ENCODE data around the gene CFAP61. TPM values are rescaled to one million over a fixed set of nuclear protein-coding genes. Genes with fewer than 3 reads are reported as not detected.
A peak's percentile ranks its signal among the peaks of the same experiment; 100 is the strongest.

CFAP61 gene
- total and polyA plus RNA-seq, 7 experiments from 2014 or later: not detected

- CTCF ChIA-PET: no interaction called here
- Histone ChIP-seq H3K9me3 (ENCODE audit: control insufficient read depth in 2 of 3, low read length in 3 of 3) (no peaks in the 10 kb centered on the region), H3K4me1 (ENCODE audit: control insufficient read depth in 2 of 2, insufficient read depth in 2 of 2, low read length in 2 of 2) (peaks cover 0 to 8% of the 10 kb centered on the region in 2 donors), H3K4me3 (ENCODE audit: low read length) (no peak overlapping the region), H3K27me3 (ENCODE audit: control insufficient read depth in 2 of 2, insufficient read depth in 2 of 2, low read length in 2 of 2) (no peaks in the 10 kb centered on the region), H3K27ac (ENCODE audit: low read depth, low read length) (no peak overlapping the region), H3K36me3 (ENCODE audit: control insufficient read depth in 2 of 3, insufficient read depth in 3 of 3, low read length in 3 of 3) (peaks cover 0 to 20% (median under 1%) of the 10 kb centered on the region in 3 experiments)
- H3K4me1 Mint-ChIP-seq: peaks cover 21 to 46% (median 34%) of the 10 kb centered on the region in 7 donors
- no peak overlapping the region for H3K4me3 Mint-ChIP-seq
- DNase-seq: no peak
- H3K27ac Mint-ChIP-seq: peak overlapping the region in 8 of 9 donors; percentile 19 to 76 (median 36)
- intact Hi-C loops (cut with micrococcal nuclease): no loop called here
- peaks cover 0 to 31% (median 8%) of the 10 kb centered on the region in 5 donors for H3K36me3 Mint-ChIP-seq
- POLR2A ChIA-PET: no interaction called here
- no peak for ATAC-seq
- H3K9me3 Mint-ChIP-seq: no peaks in the 10 kb centered on the region
- H3K27me3 Mint-ChIP-seq: no peaks in the 10 kb centered on the region
These were observed 27.4 kb upstream of the CFAP61 start for GRCh38 chr20:20024942-20025341.

- Histone ChIP-seq H3K36me3 (ENCODE audit: control insufficient read depth in 2 of 3, insufficient read depth in 3 of 3, low read length in 3 of 3) (peaks cover 0 to 20% (median 4%) of the 10 kb centered on the region in 3 experiments), H3K27me3 (ENCODE audit: control insufficient read depth in 2 of 2, insufficient read depth in 2 of 2, low read length in 2 of 2) (no peaks in the 10 kb centered on the region), H3K27ac (ENCODE audit: low read depth, low read length) (no peak overlapping the region), H3K4me1 (ENCODE audit: control insufficient read depth in 2 of 2, insufficient read depth in 2 of 2, low read length in 2 of 2) (no peaks in the 10 kb centered on the region), H3K4me3 (ENCODE audit: low read length) (no peak overlapping the region), H3K9me3 (ENCODE audit: control insufficient read depth in 2 of 3, low read length in 3 of 3) (no peaks in the 10 kb centered on the region)
- POLR2A ChIA-PET: interaction anchor here (0.7 to 2.6 kb wide), 3 partner anchors 10 to 25 kb away, joined by 3 to 11 read pairs (median 4); partner anchors contain the start of genes CFAP61, CRNKL1 and NAA20
- Mint-ChIP-seq H3K9me3 (no peaks in the 10 kb centered on the region), H3K27me3 (no peaks in the 10 kb centered on the region), H3K27ac (peak overlapping the region in 1 of 9 donors; percentile 45), H3K4me3 (no peak overlapping the region), H3K36me3 (peaks cover 0 to 37% (median 14%) of the 10 kb centered on the region in 5 donors), H3K4me1 (peaks cover 5 to 26% (median 13%) of the 10 kb centered on the region in 7 donors)
- ATAC-seq: no peak
- intact Hi-C loops (cut with micrococcal nuclease): no loop called here
- no peak for DNase-seq
- CTCF ChIA-PET: no interaction called here
These were observed 25.0 kb upstream of the CFAP61 start for GRCh38 chr20:20027284-20027683.

GRCh38 chr20:20031790-20032189, 20.5 kb upstream of the CFAP61 start:
- Histone ChIP-seq H3K4me3 (ENCODE audit: low read length) (no peak overlapping the region), H3K27ac (ENCODE audit: low read depth, low read length) (no peak overlapping the region), H3K9me3 (ENCODE audit: control insufficient read depth in 2 of 3, low read length in 3 of 3) (no peaks in the 10 kb centered on the region), H3K27me3 (ENCODE audit: control insufficient read depth in 2 of 2, insufficient read depth in 2 of 2, low read length in 2 of 2) (no peaks in the 10 kb centered on the region), H3K4me1 (ENCODE audit: control insufficient read depth in 2 of 2, insufficient read depth in 2 of 2, low read length in 2 of 2) (no peaks in the 10 kb centered on the region), H3K36me3 (ENCODE audit: control insufficient read depth in 2 of 3, insufficient read depth in 3 of 3, low read length in 3 of 3) (peaks cover 11 to 45% (median 12%) of the 10 kb centered on the region in 3 experiments)
- no peaks in the 10 kb centered on the region for H3K9me3 Mint-ChIP-seq
- intact Hi-C loops (cut with micrococcal nuclease): loop anchor here in 1 of 2 donors (2.0 kb wide), 1 partner anchor 15 kb away; no protein-coding TSS in a partner anchor
- no peak overlapping the region for H3K4me3 Mint-ChIP-seq
- POLR2A ChIA-PET: no interaction called here
- ATAC-seq (no peak), DNase-seq (no peak)
- H3K27ac Mint-ChIP-seq: peak overlapping the region in 2 of 9 donors; percentile 34 to 74
- H3K27me3 Mint-ChIP-seq: no peaks in the 10 kb centered on the region
- H3K4me1 Mint-ChIP-seq: peaks cover 0 to 7% (median 0%) of the 10 kb centered on the region in 7 donors
- CTCF ChIA-PET: no interaction called here
- peaks cover 2 to 35% (median 7%) of the 10 kb centered on the region in 5 donors for H3K36me3 Mint-ChIP-seq

GRCh38 chr20:20034486-20034885, 17.8 kb upstream of the CFAP61 start:
- peaks cover 0 to 7% (median 5%) of the 10 kb centered on the region in 7 donors for H3K4me1 Mint-ChIP-seq
- peaks cover 23 to 67% (median 31%) of the 10 kb centered on the region in 3 experiments for H3K36me3 ChIP-seq (ENCODE audit: control insufficient read depth in 2 of 3, insufficient read depth in 3 of 3, low read length in 3 of 3)
- ChIA-PET CTCF (no interaction called here), POLR2A (no interaction called here)
- H3K9me3 ChIP-seq (ENCODE audit: control insufficient read depth in 2 of 3, low read length in 3 of 3): no peaks in the 10 kb centered on the region
- intact Hi-C loops (cut with micrococcal nuclease): no loop called here
- no peaks in the 10 kb centered on the region for H3K4me1 ChIP-seq (ENCODE audit: control insufficient read depth in 2 of 2, insufficient read depth in 2 of 2, low read length in 2 of 2)
- H3K27me3 ChIP-seq (ENCODE audit: control insufficient read depth in 2 of 2, insufficient read depth in 2 of 2, low read length in 2 of 2): no peaks in the 10 kb centered on the region
- DNase-seq (no peak), ATAC-seq (no peak)
- no peaks in the 10 kb centered on the region for H3K9me3 Mint-ChIP-seq
- H3K4me3 Mint-ChIP-seq: no peak overlapping the region
- no peak overlapping the region for H3K27ac ChIP-seq (ENCODE audit: low read depth, low read length)
- no peak overlapping the region for H3K27ac Mint-ChIP-seq
- no peaks in the 10 kb centered on the region for H3K27me3 Mint-ChIP-seq
- H3K4me3 ChIP-seq (ENCODE audit: low read length): no peak overlapping the region
- H3K36me3 Mint-ChIP-seq: peaks cover 0 to 46% (median 15%) of the 10 kb centered on the region in 5 donors

GRCh38 chr20:20036756-20037155, 15.6 kb upstream of the CFAP61 start:
- Mint-ChIP-seq H3K4me3 (no peak overlapping the region), H3K27ac (peak overlapping the region in 5 of 9 donors; percentile 6 to 62 (median 25)), H3K4me1 (peaks cover 0 to 7% (median 0%) of the 10 kb centered on the region in 7 donors), H3K36me3 (peaks cover 8 to 53% (median 19%) of the 10 kb centered on the region in 5 donors), H3K9me3 (no peaks in the 10 kb centered on the region), H3K27me3 (no peaks in the 10 kb centered on the region)
- no peaks in the 10 kb centered on the region for H3K9me3 ChIP-seq (ENCODE audit: control insufficient read depth in 2 of 3, low read length in 3 of 3)
- no peaks in the 10 kb centered on the region for H3K4me1 ChIP-seq (ENCODE audit: control insufficient read depth in 2 of 2, insufficient read depth in 2 of 2, low read length in 2 of 2)
- ATAC-seq: no peak
- intact Hi-C loops (cut with micrococcal nuclease): no loop called here
- CTCF ChIA-PET: no interaction called here
- peaks cover 26 to 89% (median 45%) of the 10 kb centered on the region in 3 experiments for H3K36me3 ChIP-seq (ENCODE audit: control insufficient read depth in 2 of 3, insufficient read depth in 3 of 3, low read length in 3 of 3)
- POLR2A ChIA-PET: interaction anchor here (0.6 kb wide), 1 partner anchor 10 kb away, joined by 5 read pairs; no protein-coding TSS in a partner anchor
- no peaks in the 10 kb centered on the region for H3K27me3 ChIP-seq (ENCODE audit: control insufficient read depth in 2 of 2, insufficient read depth in 2 of 2, low read length in 2 of 2)
- no peak for DNase-seq
- H3K27ac ChIP-seq (ENCODE audit: low read depth, low read length): no peak overlapping the region
- H3K4me3 ChIP-seq (ENCODE audit: low read length): no peak overlapping the region

GRCh38 chr20:20037960-20038359, 14.4 kb upstream of the CFAP61 start:
- Histone ChIP-seq H3K27ac (ENCODE audit: low read depth, low read length) (no peak overlapping the region), H3K4me3 (ENCODE audit: low read length) (no peak overlapping the region), H3K36me3 (ENCODE audit: control insufficient read depth in 2 of 3, insufficient read depth in 3 of 3, low read length in 3 of 3) (peaks cover 32 to 98% (median 54%) of the 10 kb centered on the region in 3 experiments), H3K27me3 (ENCODE audit: control insufficient read depth in 2 of 2, insufficient read depth in 2 of 2, low read length in 2 of 2) (no peaks in the 10 kb centered on the region), H3K4me1 (ENCODE audit: control insufficient read depth in 2 of 2, insufficient read depth in 2 of 2, low read length in 2 of 2) (no peaks in the 10 kb centered on the region), H3K9me3 (ENCODE audit: control insufficient read depth in 2 of 3, low read length in 3 of 3) (no peaks in the 10 kb centered on the region)
- no peak overlapping the region for H3K4me3 Mint-ChIP-seq
- no peaks in the 10 kb centered on the region for H3K9me3 Mint-ChIP-seq
- ATAC-seq (no peak), DNase-seq (no peak)
- intact Hi-C loops (cut with micrococcal nuclease): no loop called here
- POLR2A ChIA-PET: no interaction called here
- CTCF ChIA-PET: no interaction called here
- peak overlapping the region in 1 of 9 donors; percentile 74 for H3K27ac Mint-ChIP-seq
- no peaks in the 10 kb centered on the region for H3K27me3 Mint-ChIP-seq
- H3K4me1 Mint-ChIP-seq: peaks cover 0 to 7% (median 0%) of the 10 kb centered on the region in 7 donors
- H3K36me3 Mint-ChIP-seq: peaks cover 12 to 57% (median 20%) of the 10 kb centered on the region in 5 donors

- H3K36me3 Mint-ChIP-seq: peaks cover 16 to 63% (median 24%) of the 10 kb centered on the region in 5 donors
- H3K4me3 Mint-ChIP-seq: no peak overlapping the region
- peaks cover 0 to 7% (median 0%) of the 10 kb centered on the region in 7 donors for H3K4me1 Mint-ChIP-seq
- Histone ChIP-seq H3K4me3 (ENCODE audit: low read length) (no peak overlapping the region), H3K27me3 (ENCODE audit: control insufficient read depth in 2 of 2, insufficient read depth in 2 of 2, low read length in 2 of 2) (no peaks in the 10 kb centered on the region), H3K9me3 (ENCODE audit: control insufficient read depth in 2 of 3, low read length in 3 of 3) (no peaks in the 10 kb centered on the region), H3K36me3 (ENCODE audit: control insufficient read depth in 2 of 3, insufficient read depth in 3 of 3, low read length in 3 of 3) (peaks cover 32 to 98% (median 55%) of the 10 kb centered on the region in 3 experiments), H3K4me1 (ENCODE audit: control insufficient read depth in 2 of 2, insufficient read depth in 2 of 2, low read length in 2 of 2) (no peaks in the 10 kb centered on the region), H3K27ac (ENCODE audit: low read depth, low read length) (no peak overlapping the region)
- no peaks in the 10 kb centered on the region for H3K27me3 Mint-ChIP-seq
- H3K27ac Mint-ChIP-seq: peak overlapping the region in 1 of 9 donors; percentile 5
- DNase-seq (no peak), ATAC-seq (no peak)
- intact Hi-C loops (cut with micrococcal nuclease): no loop called here
- ChIA-PET CTCF (no interaction called here), POLR2A (no interaction called here)
- no peaks in the 10 kb centered on the region for H3K9me3 Mint-ChIP-seq
These were observed 13.7 kb upstream of the CFAP61 start for GRCh38 chr20:20038586-20038985.

Data from naive thymus-derived CD4-positive, alpha-beta T cell (primary cell).